ENCODE measurements around the gene KRT26.

KRT26 gene

GRCh38 chr17:40724656-40725055 is 47.3 kb downstream of the KRT26 start:
- DNase-seq: no peak

GRCh38 chr17:40722241-40722640 is 49.8 kb downstream of the KRT26 start:
- no peak for DNase-seq

DNA sequence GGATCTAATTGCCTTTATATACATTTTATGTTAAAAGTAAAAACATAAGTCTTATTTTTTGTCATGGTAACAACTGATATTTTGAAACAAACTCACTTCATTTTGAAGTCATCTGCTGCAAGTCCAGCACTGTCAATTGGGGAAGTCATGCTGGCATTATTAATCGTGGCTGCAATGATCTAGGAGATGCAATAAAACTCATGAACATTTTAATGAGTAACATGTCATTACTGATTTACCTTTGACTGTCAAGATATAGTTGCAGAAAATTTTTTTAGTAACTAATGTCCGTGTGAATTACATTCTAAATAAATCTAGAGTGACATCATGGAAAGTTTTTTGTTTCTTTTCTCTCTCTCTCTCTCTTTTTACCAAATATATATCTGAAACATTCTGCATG is 51.1 kb downstream of the KRT26 start:
- no peak for DNase-seq

- DNase-seq: no peak
These were observed 53.1 kb downstream of the KRT26 start for GRCh38 chr17:40718930-40719329.

- no peak for DNase-seq
These were observed 54.2 kb downstream of the KRT26 start for GRCh38 chr17:40717776-40718175.
